Neural progenitor cell (in vitro differentiated cells): Measurements from ENCODE around the gene PLB1.

Source experiments
- CTCF ChIP-seq: fragments of 200-600 bp; sonication (generic); IDR thresholded peaks from 2 replicates; pipeline ENCODE4 v1.5.1; 2017; ENCODE audit warnings: antibody characterized with exemption, mild to moderate bottlenecking
- EZH2 ChIP-seq: fragments of 200-600 bp; sonication (generic); IDR thresholded peaks from 2 replicates; pipeline ENCODE4 v1.6.1; 2017; ENCODE audit warnings: antibody characterized with exemption, mild to moderate bottlenecking, moderate library complexity

GRCh38 chr2:28632791-28633190 lies 136.9 kb downstream of the PLB1 start:
- TF ChIP-seq CTCF (no peak), EZH2 (no peak)
